Measurements from ENCODE around the gene CDK16. TPM values are rescaled to one million over a fixed set of nuclear protein-coding genes. Genes with fewer than 3 reads are reported as not detected.

Gene CDK16
- 20.9 and 51.1 TPM in 2 replicates for polyA plus RNA-seq

GRCh38 chrX:47218280-47218919 is at the start of gene CDK16:
TSS of gene CDK16 (plus strand) at chrX:47218681. CDS start at chrX:47223558, 4,877 bp downstream.

GRCh38 chrX:47193475-47194193 is 24.8 kb upstream of the CDK16 start, which contains the start of gene UBA1:
TSS of gene UBA1 (plus strand) at chrX:47193829. CDS start at chrX:47198803, 4,974 bp downstream.

GRCh38 chrX:47232803-47233332 is 14.4 kb downstream of the CDK16 start, which contains the start of gene USP11:
TSS of gene USP11 (plus strand) at chrX:47233009. CDS start at chrX:47233044, 35 bp downstream.

Other genes starting within 250 kb of the CDK16 start
- 9.6 and 21.0 TPM in 2 replicates for gene RGN, start 140.2 kb upstream of the CDK16 start, polyA plus RNA-seq
- 115 and 168 TPM in 2 replicates for gene NDUFB11, start 74.0 kb upstream of the CDK16 start, polyA plus RNA-seq
- 3.1 and 3.5 TPM in 2 replicates for gene RBM10, start 73.5 kb upstream of the CDK16 start, polyA plus RNA-seq
- gene UBA1, start 24.9 kb upstream of the CDK16 start, polyA plus RNA-seq = 66.3 and 88.7 TPM in 2 replicates
- 57.6 and 71.1 TPM in 2 replicates for gene USP11, start 14.3 kb downstream of the CDK16 start, polyA plus RNA-seq
- 0.17 TPM in 1 of 2 replicates, not detected in the other for gene ZNF157, start 151.9 kb downstream of the CDK16 start, polyA plus RNA-seq